Esophagus muscularis mucosa (tissue), 3 donors: ENCODE data around the gene C11orf65.
"Not testable (repeated sequence)": the region's sequence is repeated elsewhere in the genome, so short reads cannot be mapped to it uniquely, and the experiment has no call there.

ENCODE experiments used
- CTCF ChIP-seq, 3 experiments: fragments of 200-600 bp in 2 of 3; fragments of 450-650 bp in 1 of 3; sonication (generic) in 2 of 3; IDR thresholded peaks; one replicate each; pipeline ENCODE4 v1.5.1; 2017 to 2019; ENCODE audit warnings: antibody characterized with exemption in 3 of 3, mild to moderate bottlenecking in 2 of 3, moderate library complexity in 1 of 3
- POLR2A ChIP-seq: fragments of 450-650 bp; IDR thresholded peaks from one replicate; pipeline ENCODE4 v1.6.1; 2017; ENCODE audit warnings: antibody characterized with exemption, moderate library complexity, mild to moderate bottlenecking, low read depth

DNA sequence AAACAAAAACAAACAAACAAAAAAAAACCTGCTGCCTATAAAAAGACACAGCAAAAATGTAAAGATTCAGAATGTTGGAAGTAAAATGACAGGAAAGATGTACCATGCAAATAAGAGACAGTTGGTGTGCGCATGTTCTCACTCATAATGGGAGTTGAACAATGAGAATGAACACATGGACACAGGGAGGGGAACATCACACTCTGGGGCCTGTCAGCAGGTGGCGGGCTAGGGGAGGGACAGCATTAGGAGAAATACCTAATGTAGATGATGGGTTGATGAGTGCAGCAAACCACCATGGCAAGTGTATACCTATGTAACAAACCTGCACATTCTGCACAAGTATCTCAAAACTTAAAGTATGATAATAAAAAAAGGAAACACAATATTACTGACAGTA is 49.8 kb downstream of the C11orf65 start:
- not testable (repeated sequence) for TF ChIP-seq POLR2A
- TF ChIP-seq CTCF (IDR thresholded peaks at IDR 0.05) = peak; percentile 21 to 37 (median 35)
